Amygdala (tissue), 56 donors: ENCODE measurements around the gene CPSF3.

Source experiments
- DNase-seq, 56 donors: peaks; one replicate each; lab custom pipeline; 2025; lab: John Stamatoyannopoulos, UW

CPSF3 gene

GRCh38 chr2:9423100-9423921, at the start of gene CPSF3, which contains the start of gene ITGB1BP1:
TSS of gene CPSF3 (plus strand) at chr2:9423654. CDS start at chr2:9423774, 120 bp downstream.
TSS of gene ITGB1BP1 (minus strand) at chr2:9423528. CDS start at chr2:9418697, 4,831 bp downstream.
- peak; percentile 83 to 99 (median 94) for DNase-seq

- no peak for DNase-seq
Measured at GRCh38 chr2:9374071-9374730, 49.3 kb upstream of the CPSF3 start.

- no peak for DNase-seq
Measured at GRCh38 chr2:9375857-9376428, 47.5 kb upstream of the CPSF3 start.

- no peak for DNase-seq
Measured at GRCh38 chr2:9377461-9378097, 45.9 kb upstream of the CPSF3 start.

- DNase-seq = peak in 1 of 56 donors; percentile 14
Measured at GRCh38 chr2:9378433-9379390, 44.7 kb upstream of the CPSF3 start.

GRCh38 chr2:9379391-9379755, 44.1 kb upstream of the CPSF3 start:
- no peak for DNase-seq

GRCh38 chr2:9380702-9381628, 42.5 kb upstream of the CPSF3 start:
- DNase-seq = peak in 1 of 56 donors; percentile 8

GRCh38 chr2:9382604-9383235, 40.7 kb upstream of the CPSF3 start:
- DNase-seq = no peak

- DNase-seq = no peak
Measured at GRCh38 chr2:9384521-9384920, 38.9 kb upstream of the CPSF3 start.

- DNase-seq = no peak
Measured at GRCh38 chr2:9385841-9386240, 37.6 kb upstream of the CPSF3 start.

- no peak for DNase-seq
Measured at GRCh38 chr2:9388199-9388681, 35.2 kb upstream of the CPSF3 start.

- no peak for DNase-seq
Measured at GRCh38 chr2:9388950-9389911, 34.2 kb upstream of the CPSF3 start.

- no peak for DNase-seq
Measured at GRCh38 chr2:9390151-9390850, 33.2 kb upstream of the CPSF3 start.

- no peak for DNase-seq
Measured at GRCh38 chr2:9390991-9391390, 32.5 kb upstream of the CPSF3 start.

GRCh38 chr2:9391961-9392720, 31.3 kb upstream of the CPSF3 start:
- DNase-seq = no peak
